ENCODE measurements around the gene FBXO42. TPM values are rescaled to one million over a fixed set of nuclear protein-coding genes. Genes with fewer than 3 reads are reported as not detected.

FBXO42 gene
- total and polyA plus RNA-seq, 4 donors, result 5.9 to 9.4 (median 6.5) TPM

DNA sequence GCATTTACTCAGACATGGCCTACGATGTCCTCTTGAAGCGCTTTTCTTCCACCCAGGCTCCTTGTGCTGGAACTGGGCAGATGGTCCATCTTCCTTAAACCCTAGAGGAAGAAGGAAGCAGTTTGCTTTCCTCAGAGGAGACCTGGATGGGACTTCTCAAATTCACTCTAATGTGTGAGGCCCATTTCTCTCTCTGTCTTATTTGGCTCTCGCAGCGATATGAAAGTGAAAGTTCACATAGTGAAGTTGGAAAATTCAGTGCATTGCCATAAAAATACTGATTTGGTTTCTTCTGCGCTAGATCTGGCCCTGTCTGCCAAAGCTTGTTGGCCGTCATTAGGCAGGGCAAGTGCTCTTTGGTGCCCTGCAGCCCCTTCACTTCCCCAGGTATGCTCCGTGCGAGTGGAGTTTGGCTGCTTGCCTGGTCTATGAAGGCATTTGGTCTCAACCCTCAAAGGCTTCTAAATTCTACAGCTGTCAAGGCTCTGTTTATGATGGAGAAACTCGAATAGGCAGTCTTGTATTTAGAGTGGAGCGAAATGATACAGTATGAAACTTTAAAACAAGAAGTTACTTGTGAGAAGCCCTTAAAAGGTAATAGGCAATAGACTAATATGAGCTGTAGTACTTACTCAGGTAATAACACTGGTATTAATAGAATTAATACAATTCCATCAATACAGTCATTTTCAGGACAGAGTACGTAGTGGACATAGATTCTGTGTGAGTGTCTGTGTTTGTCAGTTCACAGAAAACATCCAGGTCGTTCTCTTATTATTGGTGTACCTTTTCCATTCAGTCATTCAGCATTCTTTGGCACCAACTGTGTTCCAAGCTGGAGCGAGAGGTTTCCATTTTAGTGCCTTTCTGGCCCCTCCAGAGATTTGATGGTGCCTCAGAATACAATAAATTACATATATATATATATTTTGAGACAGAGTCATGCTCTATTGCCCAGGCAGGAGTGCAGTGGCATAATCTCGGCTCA, 35.2 kb upstream of the FBXO42 start:
- WGBS, result 54% methylated on average over 14 of the region's 14 CpGs
- Histone ChIP-seq H3K27ac (ENCODE audit: low read depth in 1 of 2, low read length in 2 of 2) (peak overlapping the region in 1 of 2 donors; percentile 28), H3K36me3 (ENCODE audit: control insufficient read depth in 4 of 4, insufficient read depth in 3 of 4, low read depth in 1 of 4, low read length in 3 of 4) (no peaks in the 10 kb centered on the region), H3K9ac (ENCODE audit: low read depth in 1 of 2, low read length in 2 of 2) (peak overlapping the region in 1 of 2 donors; percentile 63), H3K4me3 (ENCODE audit: low read depth in 1 of 3, low read length in 3 of 3) (peak overlapping the region; percentile 16 to 56 (median 16)), H3K4me1 (ENCODE audit: control insufficient read depth in 4 of 4, insufficient read depth in 4 of 4, low read length in 3 of 4) (peaks cover 2 to 38% (median 28%) of the 10 kb centered on the region in 4 donors), H3K27me3 (ENCODE audit: control insufficient read depth in 4 of 4, insufficient read depth in 4 of 4, low read length in 3 of 4) (no peaks in the 10 kb centered on the region), H3K9me3 (ENCODE audit: control insufficient read depth in 4 of 4, low read length in 3 of 4) (no peaks in the 10 kb centered on the region)
- TF ChIP-seq EGR1 (IDR thresholded peaks at IDR 0.05; ENCODE audit: low read depth in 2 of 2), result no peak
- TF ChIP-seq RAD21 (IDR thresholded peaks at IDR 0.05), result no peak
- TF ChIP-seq HNF4A (conservative IDR thresholded peaks at IDR 0.05), result no peak
- TF ChIP-seq, protein P1, sequence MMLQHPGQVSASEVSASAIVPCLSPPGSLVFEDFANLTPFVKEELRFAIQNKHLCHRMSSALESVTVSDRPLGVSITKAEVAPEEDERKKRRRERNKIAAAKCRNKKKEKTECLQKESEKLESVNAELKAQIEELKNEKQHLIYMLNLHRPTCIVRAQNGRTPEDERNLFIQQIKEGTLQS (IDR thresholded peaks at IDR 0.05), result no peak
- TF ChIP-seq YY1 (IDR thresholded peaks at IDR 0.05), result no peak
- TF ChIP-seq FOXA1 (IDR thresholded peaks at IDR 0.05), result no peak
- TF ChIP-seq TAF1 (conservative IDR thresholded peaks at IDR 0.05), result no peak
- TF ChIP-seq SP1 (IDR thresholded peaks at IDR 0.05), result no peak
- no peak for TF ChIP-seq NR2F2 (IDR thresholded peaks at IDR 0.05)
- no peak for TF ChIP-seq GABPA (IDR thresholded peaks at IDR 0.05 in 1 of 2, conservative IDR thresholded peaks at IDR 0.05 in 1 of 2)
- no peak for TF ChIP-seq FOXA2 (IDR thresholded peaks at IDR 0.05)
- no peak for TF ChIP-seq RXRA (IDR thresholded peaks at IDR 0.05)
- TF ChIP-seq HNF4G (IDR thresholded peaks at IDR 0.05), result no peak
- TF ChIP-seq, protein P2, sequence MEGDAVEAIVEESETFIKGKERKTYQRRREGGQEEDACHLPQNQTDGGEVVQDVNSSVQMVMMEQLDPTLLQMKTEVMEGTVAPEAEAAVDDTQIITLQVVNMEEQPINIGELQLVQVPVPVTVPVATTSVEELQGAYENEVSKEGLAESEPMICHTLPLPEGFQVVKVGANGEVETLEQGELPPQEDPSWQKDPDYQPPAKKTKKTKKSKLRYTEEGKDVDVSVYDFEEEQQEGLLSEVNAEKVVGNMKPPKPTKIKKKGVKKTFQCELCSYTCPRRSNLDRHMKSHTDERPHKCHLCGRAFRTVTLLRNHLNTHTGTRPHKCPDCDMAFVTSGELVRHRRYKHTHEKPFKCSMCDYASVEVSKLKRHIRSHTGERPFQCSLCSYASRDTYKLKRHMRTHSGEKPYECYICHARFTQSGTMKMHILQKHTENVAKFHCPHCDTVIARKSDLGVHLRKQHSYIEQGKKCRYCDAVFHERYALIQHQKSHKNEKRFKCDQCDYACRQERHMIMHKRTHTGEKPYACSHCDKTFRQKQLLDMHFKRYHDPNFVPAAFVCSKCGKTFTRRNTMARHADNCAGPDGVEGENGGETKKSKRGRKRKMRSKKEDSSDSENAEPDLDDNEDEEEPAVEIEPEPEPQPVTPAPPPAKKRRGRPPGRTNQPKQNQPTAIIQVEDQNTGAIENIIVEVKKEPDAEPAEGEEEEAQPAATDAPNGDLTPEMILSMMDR (IDR thresholded peaks at IDR 0.05; ENCODE audit: low read depth, low read length, missing input control), result no peak
- DNase-seq (ENCODE audit: low spot score), result no peak

DNA sequence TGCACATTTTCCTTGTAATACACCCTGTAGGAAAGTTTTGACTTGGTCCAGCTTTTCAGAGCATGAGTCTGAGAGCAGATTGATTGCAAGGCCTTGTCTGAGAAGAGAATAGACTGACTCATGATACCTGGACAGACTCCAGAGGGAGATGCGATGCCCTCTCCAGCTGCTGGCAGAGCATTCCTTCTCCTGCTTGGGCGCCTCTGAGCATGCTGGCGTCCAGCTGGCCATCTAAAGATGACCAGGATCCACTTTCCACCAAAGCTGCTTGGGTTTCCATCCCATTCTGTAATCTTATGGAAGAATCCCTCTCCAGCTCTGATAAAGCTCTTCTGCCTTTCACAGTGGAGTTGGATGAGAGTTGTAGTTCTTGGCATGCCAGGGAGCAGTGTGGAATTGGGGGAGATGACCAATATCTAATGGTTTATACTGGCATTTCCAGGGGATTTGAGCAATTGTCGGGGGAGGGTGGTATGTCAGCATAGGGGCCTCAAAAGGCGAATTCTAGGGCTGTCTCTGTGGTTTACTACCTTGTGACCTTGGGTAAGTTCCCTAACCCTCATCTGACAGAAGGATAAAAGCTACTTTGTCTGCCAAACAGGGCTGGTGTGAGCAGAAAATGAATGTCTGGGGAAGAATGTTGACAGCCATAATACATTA, 34.3 kb upstream of the FBXO42 start:
- H3K9me3 ChIP-seq (ENCODE audit: control insufficient read depth in 4 of 4, low read length in 3 of 4), result no peaks in the 10 kb centered on the region
- DNase-seq (ENCODE audit: low spot score), result no peak
- H3K4me1 ChIP-seq (ENCODE audit: control insufficient read depth in 4 of 4, insufficient read depth in 4 of 4, low read length in 3 of 4), result peaks cover 0 to 38% (median 28%) of the 10 kb centered on the region in 4 donors
- no peaks in the 10 kb centered on the region for H3K36me3 ChIP-seq (ENCODE audit: control insufficient read depth in 4 of 4, insufficient read depth in 3 of 4, low read depth in 1 of 4, low read length in 3 of 4)
- peak overlapping the region in 1 of 2 donors; percentile 28 for H3K27ac ChIP-seq (ENCODE audit: low read depth in 1 of 2, low read length in 2 of 2)
- TF ChIP-seq SP1 (IDR thresholded peaks at IDR 0.05), result no peak
- TF ChIP-seq RXRA (IDR thresholded peaks at IDR 0.05), result no peak
- WGBS, result 72% methylated on average over 5 of the region's 5 CpGs
- no peak overlapping the region for H3K4me3 ChIP-seq (ENCODE audit: low read depth in 1 of 3, low read length in 3 of 3)
- no peaks in the 10 kb centered on the region for H3K27me3 ChIP-seq (ENCODE audit: control insufficient read depth in 4 of 4, insufficient read depth in 4 of 4, low read length in 3 of 4)
- H3K9ac ChIP-seq (ENCODE audit: low read depth in 1 of 2, low read length in 2 of 2), result no peak overlapping the region
